GM12878 (cell line): ENCODE data around the gene USP28. TPM values are rescaled to one million over a fixed set of nuclear protein-coding genes. Genes with fewer than 3 reads are reported as not detected.

Experiments
- ATAC-seq: fragments of 200-7000 bp; cut with Tn5 transposase; 3 replicates; pipeline ENCODE4 v1.9.1; 2020; ENCODE audit warnings: mild to moderate bottlenecking, moderate library complexity
- BruUV-seq: library from RNA; stranded (reverse); fragments of 400-500 nt; replicated peaks from 2 replicates; lab custom pipeline; 2021; lab: Mats Ljungman, UMichigan
- CTCF ChIA-PET: fragments of 300-600 bp; sonication (Branson Sonifier 250); formaldehyde crosslinking; extraction: SDS; loops from one replicate; lab custom pipeline; 2021; ENCODE audit warnings: inconsistent platforms; lab: Yijun Ruan, JAX
- POLR2A ChIA-PET: fragments of 350-600 bp; formaldehyde crosslinking; extraction: SDS; loops from one replicate; lab custom pipeline; 2021; ENCODE audit warnings: inconsistent platforms; lab: Charles Lee
- RAD21 ChIA-PET: fragments of 300-600 bp; sonication (Branson Sonifier 250); formaldehyde crosslinking; loops from one replicate; lab custom pipeline; 2023; ENCODE audit warnings: antibody characterized with exemption; ENCODE audit not compliant: unreplicated experiment; lab: Charles Lee
- SMC1A ChIA-PET: fragments of 300-600 bp; sonication (Branson Sonifier 250); formaldehyde crosslinking; loops from one replicate; lab custom pipeline; 2023; ENCODE audit not compliant: unreplicated experiment, uncharacterized antibody; lab: Charles Lee
- DNase-seq: peaks from one replicate; pipeline ENCODE4 v3.0.0-alpha.2; 2011; ENCODE audit warnings: low read depth, low spot score
- FAIRE-seq: peaks from 3 replicates; lab custom pipeline; 2011; peaks lifted over from hg19 to GRCh38; lab: Jason Lieb, UNC
- H2AFZ ChIP-seq: 2 replicates; pipeline ENCODE4 v1.6.0; 2011; ENCODE audit warnings: low read depth, low read length, control low read depth; ENCODE audit not compliant: control insufficient read depth
- H3K27ac ChIP-seq: 2 replicates; pipeline ENCODE4 v1.5.1; 2011; ENCODE audit warnings: control low read depth; ENCODE audit not compliant: control insufficient read depth, insufficient read depth
- H3K27me3 ChIP-seq, 2 experiments: replicated peaks in 1 of 2; 2 replicates each; pipeline versions ENCODE4 v1.6.0 to v1.6.1; 2011; ENCODE audit warnings: low read length in 1 of 2; ENCODE audit not compliant: control insufficient read depth in 2 of 2, insufficient read depth in 2 of 2
- H3K36me3 ChIP-seq, 2 experiments: 2 replicates each; pipeline ENCODE4 v1.5.1; 2011; ENCODE audit warnings: low read length in 1 of 2; ENCODE audit not compliant: control insufficient read depth in 2 of 2, insufficient read depth in 2 of 2
- H3K4me1 ChIP-seq: 2 replicates; pipeline ENCODE4 v1.6.1; 2011; ENCODE audit warnings: mild to moderate bottlenecking, low read length, moderate library complexity, mixed read lengths; ENCODE audit not compliant: control insufficient read depth, insufficient read depth
- H3K4me2 ChIP-seq: 2 replicates; pipeline ENCODE4 v1.6.0; 2011; ENCODE audit warnings: control low read depth; ENCODE audit not compliant: control insufficient read depth, insufficient read depth
- H3K4me3 ChIP-seq: fragments of 200-600 bp; sonication (generic); 2 replicates; pipeline ENCODE4 v1.5.1; 2016
- H3K79me2 ChIP-seq: 2 replicates; pipeline ENCODE4 v1.6.0; 2011; ENCODE audit warnings: low read length; ENCODE audit not compliant: control insufficient read depth, insufficient read depth
- H3K9ac ChIP-seq: 2 replicates; pipeline ENCODE4 v1.8.0; 2011; ENCODE audit warnings: low read length, control low read depth, mixed read lengths; ENCODE audit not compliant: control insufficient read depth, insufficient read depth
- H3K9me3 ChIP-seq: replicated peaks from 3 replicates; pipeline ENCODE4 v1.5.1; 2011; ENCODE audit warnings: mild to moderate bottlenecking, low read length; ENCODE audit not compliant: control insufficient read depth, insufficient read depth
- H4K20me1 ChIP-seq: 2 replicates; pipeline ENCODE4 v1.6.0; 2011; ENCODE audit not compliant: control insufficient read depth, insufficient read depth
- BCLAF1 ChIP-seq: fragments of 450-650 bp; IDR thresholded peaks from 2 replicates; pipeline ENCODE4 v1.6.1; 2017; ENCODE audit warnings: antibody characterized with exemption, mild to moderate bottlenecking, moderate library complexity
- BMI1 ChIP-seq: fragments of 450-650 bp; IDR thresholded peaks from 2 replicates; pipeline ENCODE4 v1.6.1; 2016; ENCODE audit warnings: mild to moderate bottlenecking, moderate library complexity, borderline replicate concordance
- IRF4 ChIP-seq: IDR thresholded peaks from 2 replicates; pipeline ENCODE4 v1.6.1; 2011; ENCODE audit warnings: low read depth, low read length
- JUND ChIP-seq: IDR thresholded peaks from 2 replicates; pipeline ENCODE4 v1.6.1; 2012; ENCODE audit warnings: low read depth, mild to moderate bottlenecking, low read length, improper control_type of control experiment, moderate library complexity
- KDM1A ChIP-seq: fragments of 200-600 bp; sonication (generic); IDR thresholded peaks from 2 replicates; pipeline ENCODE4 v1.6.1; 2016; ENCODE audit warnings: borderline replicate concordance
- ZNF24 ChIP-seq: fragments of 450-650 bp; IDR thresholded peaks from 2 replicates; pipeline ENCODE4 v1.6.1; 2017; ENCODE audit warnings: antibody characterized with exemption, mild to moderate bottlenecking
- ZNF274 ChIP-seq: IDR thresholded peaks from one replicate; pipeline ENCODE4 v1.8.0; 2011; ENCODE audit not compliant: insufficient read length, insufficient read depth
- WGBS: methylation state at CpG from one replicate; pipeline ENCODE4 v1.1.6; 2016; ENCODE audit warnings: low lambda C conversion rate; ENCODE audit not compliant: insufficient replicate concordance, insufficient coverage; ENCODE audit errors: missing lambda C conversion rate; 5-methylcytosine and 5-hydroxymethylcytosine counted together
- in situ Hi-C: fragments of 300-500 bp; cut with MboI; formaldehyde crosslinking; loops from 9 replicates; pipeline ENCODE4 v1.14.3; 2018; ENCODE audit warnings: mixed read lengths
- intact Hi-C: fragments of 100-400 bp; cut with micrococcal nuclease; formaldehyde crosslinking; loops from one replicate; pipeline ENCODE4 v1.14.2; 2022; ENCODE audit not compliant: unreplicated experiment
- polyA plus RNA-seq, 11 experiments: library from polyadenylated mRNA; depleted of rRNA in 4 of 11; unstranded in 6 of 11; stranded (reverse) in 5 of 11; fragments of >200 nt; fragmentation: Nextera tagmentation in 4 of 11; fragmentation: Illumina TruSeq in 1 of 11; extraction: Ambion mirVana in 4 of 11; extraction: Trizol in 1 of 11; gene quantifications; 1 replicate in 1 of 11; 2 replicates in 10 of 11; pipeline versions ENCODE4 v1.2.1 to v1.2.3, GENCODE V29; 2011 to 2016; ENCODE audit warnings: inconsistent platforms in 2 of 11, missing spikeins in 2 of 11, low read depth in 1 of 11
- total RNA-seq, 4 experiments: library from RNA; depleted of rRNA in 3 of 4; stranded (reverse); fragments of >200 nt in 3 of 4; fragmentation: Illumina TruSeq in 1 of 4; extraction: Trizol in 1 of 4; gene quantifications; 2 replicates each; pipeline versions ENCODE4 v1.2.1 to v1.2.3, GENCODE V29; 2013 to 2021
- TF ChIP-seq, protein P1 (sequence below): fragments of 450-650 bp; formaldehyde crosslinking; IDR thresholded peaks from 2 replicates; pipeline ENCODE4 v1.4.0; 2022; ENCODE audit warnings: mild to moderate bottlenecking, moderate library complexity
- TF ChIP-seq, protein P2 (sequence below): fragments of 450-650 bp; IDR thresholded peaks from 2 replicates; pipeline ENCODE4 v1.6.1; 2016; ENCODE audit warnings: mild to moderate bottlenecking, moderate library complexity, borderline replicate concordance
- TF ChIP-seq, protein P3 (sequence below): fragments of 450-650 bp; formaldehyde crosslinking; IDR thresholded peaks from 2 replicates; pipeline ENCODE4 v1.5.0; 2022; ENCODE audit warnings: mild to moderate bottlenecking, missing genetic modification characterization

The USP28 gene
- total and polyA plus RNA-seq, 10 of the 15 experiments (the other 5 are each of a cell fraction or from before 2014, with no cell fraction given): 2.8 to 60.4 (median 24.1) TPM

DNA sequence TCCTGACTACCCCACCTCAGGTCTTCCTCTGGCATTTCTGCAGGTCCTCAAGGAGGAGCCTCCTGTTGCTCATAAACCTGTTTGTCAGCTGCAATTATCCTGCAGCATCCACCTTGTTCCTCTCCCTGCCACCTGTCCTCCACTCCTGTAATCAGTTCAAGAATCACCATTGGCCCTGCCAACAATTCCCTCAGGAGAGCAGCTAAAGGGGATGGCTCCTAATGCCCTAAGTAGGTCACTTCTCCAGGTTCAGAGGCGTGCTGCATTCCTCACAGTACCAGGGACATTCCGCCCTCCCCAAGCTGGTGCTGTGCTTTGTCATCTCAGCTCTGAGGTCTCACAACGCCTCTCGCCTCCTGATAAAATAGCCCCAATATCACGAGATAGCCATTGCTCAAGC is 93.7 kb downstream of the USP28 start:
- no TSS peak for BruUV-seq
- 36% methylated on average over 5 of the region's 5 CpGs for WGBS
- H3K27me3 ChIP-seq: peaks cover 2 to 3% of the 10 kb centered on the region in 2 experiments; a peak in 2 of 4 replicates
- no peaks in the 10 kb centered on the region for H3K36me3 ChIP-seq
- in situ Hi-C loops (no loop called here), intact Hi-C loops (no loop called here)
- ATAC-seq (no peak), DNase-seq (no peak), FAIRE-seq (no peak)
- POLR2A ChIA-PET: no interaction called here
- no peak overlapping the region for H2AFZ ChIP-seq
- no peaks in the 10 kb centered on the region for H3K4me1 ChIP-seq
- CTCF ChIA-PET: interaction anchor here (1.9 kb wide), 1 partner anchor 8 kb away, joined by 11 read pairs; the partner anchor contains the start of gene ZW10
- RAD21 ChIA-PET: no interaction called here
- SMC1A ChIA-PET: interaction anchor here (1.8 kb wide), 1 partner anchor 25 kb away, joined by 3 read pairs; no protein-coding TSS in a partner anchor
- H3K4me3 ChIP-seq: no peak overlapping the region
- no peaks in the 10 kb centered on the region for H3K9me3 ChIP-seq
- no peak overlapping the region for H3K27ac ChIP-seq
- no peak overlapping the region for H3K4me2 ChIP-seq
- no peaks in the 10 kb centered on the region for H3K79me2 ChIP-seq
- no peak overlapping the region for H3K9ac ChIP-seq
- no peaks in the 10 kb centered on the region for H4K20me1 ChIP-seq
- TF ChIP-seq, protein P1, sequence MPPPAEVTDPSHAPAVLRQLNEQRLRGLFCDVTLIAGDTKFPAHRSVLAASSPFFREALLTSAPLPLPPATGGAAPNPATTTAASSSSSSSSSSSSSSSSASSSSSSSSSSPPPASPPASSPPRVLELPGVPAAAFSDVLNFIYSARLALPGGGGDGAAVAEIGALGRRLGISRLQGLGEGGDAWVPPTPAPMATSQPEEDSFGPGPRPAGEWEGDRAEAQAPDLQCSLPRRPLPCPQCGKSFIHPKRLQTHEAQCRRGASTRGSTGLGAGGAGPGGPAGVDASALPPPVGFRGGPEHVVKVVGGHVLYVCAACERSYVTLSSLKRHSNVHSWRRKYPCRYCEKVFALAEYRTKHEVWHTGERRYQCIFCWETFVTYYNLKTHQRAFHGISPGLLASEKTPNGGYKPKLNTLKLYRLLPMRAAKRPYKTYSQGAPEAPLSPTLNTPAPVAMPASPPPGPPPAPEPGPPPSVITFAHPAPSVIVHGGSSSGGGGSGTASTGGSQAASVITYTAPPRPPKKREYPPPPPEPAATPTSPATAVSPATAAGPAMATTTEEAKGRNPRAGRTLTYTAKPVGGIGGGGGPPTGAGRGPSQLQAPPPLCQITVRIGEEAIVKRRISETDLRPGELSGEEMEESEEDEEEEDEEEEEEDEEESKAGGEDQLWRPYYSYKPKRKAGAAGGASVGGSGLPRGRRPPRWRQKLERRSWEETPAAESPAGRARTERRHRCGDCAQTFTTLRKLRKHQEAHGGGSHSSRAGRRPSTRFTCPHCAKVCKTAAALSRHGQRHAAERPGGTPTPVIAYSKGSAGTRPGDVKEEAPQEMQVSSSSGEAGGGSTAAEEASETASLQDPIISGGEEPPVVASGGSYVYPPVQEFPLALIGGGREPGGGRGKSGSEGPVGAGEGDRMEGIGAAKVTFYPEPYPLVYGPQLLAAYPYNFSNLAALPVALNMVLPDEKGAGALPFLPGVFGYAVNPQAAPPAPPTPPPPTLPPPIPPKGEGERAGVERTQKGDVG (CRISPR knock-in tag): no peak
- TF ChIP-seq BMI1 (no peak), KDM1A (no peak), JUND (no peak), IRF4 (no peak), ZNF274 (no peak), BCLAF1 (no peak), ZNF24 (no peak)
- TF ChIP-seq, protein P2, sequence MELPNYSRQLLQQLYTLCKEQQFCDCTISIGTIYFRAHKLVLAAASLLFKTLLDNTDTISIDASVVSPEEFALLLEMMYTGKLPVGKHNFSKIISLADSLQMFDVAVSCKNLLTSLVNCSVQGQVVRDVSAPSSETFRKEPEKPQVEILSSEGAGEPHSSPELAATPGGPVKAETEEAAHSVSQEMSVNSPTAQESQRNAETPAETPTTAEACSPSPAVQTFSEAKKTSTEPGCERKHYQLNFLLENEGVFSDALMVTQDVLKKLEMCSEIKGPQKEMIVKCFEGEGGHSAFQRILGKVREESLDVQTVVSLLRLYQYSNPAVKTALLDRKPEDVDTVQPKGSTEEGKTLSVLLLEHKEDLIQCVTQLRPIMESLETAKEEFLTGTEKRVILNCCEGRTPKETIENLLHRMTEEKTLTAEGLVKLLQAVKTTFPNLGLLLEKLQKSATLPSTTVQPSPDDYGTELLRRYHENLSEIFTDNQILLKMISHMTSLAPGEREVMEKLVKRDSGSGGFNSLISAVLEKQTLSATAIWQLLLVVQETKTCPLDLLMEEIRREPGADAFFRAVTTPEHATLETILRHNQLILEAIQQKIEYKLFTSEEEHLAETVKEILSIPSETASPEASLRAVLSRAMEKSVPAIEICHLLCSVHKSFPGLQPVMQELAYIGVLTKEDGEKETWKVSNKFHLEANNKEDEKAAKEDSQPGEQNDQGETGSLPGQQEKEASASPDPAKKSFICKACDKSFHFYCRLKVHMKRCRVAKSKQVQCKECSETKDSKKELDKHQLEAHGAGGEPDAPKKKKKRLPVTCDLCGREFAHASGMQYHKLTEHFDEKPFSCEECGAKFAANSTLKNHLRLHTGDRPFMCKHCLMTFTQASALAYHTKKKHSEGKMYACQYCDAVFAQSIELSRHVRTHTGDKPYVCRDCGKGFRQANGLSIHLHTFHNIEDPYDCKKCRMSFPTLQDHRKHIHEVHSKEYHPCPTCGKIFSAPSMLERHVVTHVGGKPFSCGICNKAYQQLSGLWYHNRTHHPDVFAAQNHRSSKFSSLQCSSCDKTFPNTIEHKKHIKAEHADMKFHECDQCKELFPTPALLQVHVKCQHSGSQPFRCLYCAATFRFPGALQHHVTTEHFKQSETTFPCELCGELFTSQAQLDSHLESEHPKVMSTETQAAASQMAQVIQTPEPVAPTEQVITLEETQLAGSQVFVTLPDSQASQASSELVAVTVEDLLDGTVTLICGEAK: no peak
- TF ChIP-seq, protein P3, sequence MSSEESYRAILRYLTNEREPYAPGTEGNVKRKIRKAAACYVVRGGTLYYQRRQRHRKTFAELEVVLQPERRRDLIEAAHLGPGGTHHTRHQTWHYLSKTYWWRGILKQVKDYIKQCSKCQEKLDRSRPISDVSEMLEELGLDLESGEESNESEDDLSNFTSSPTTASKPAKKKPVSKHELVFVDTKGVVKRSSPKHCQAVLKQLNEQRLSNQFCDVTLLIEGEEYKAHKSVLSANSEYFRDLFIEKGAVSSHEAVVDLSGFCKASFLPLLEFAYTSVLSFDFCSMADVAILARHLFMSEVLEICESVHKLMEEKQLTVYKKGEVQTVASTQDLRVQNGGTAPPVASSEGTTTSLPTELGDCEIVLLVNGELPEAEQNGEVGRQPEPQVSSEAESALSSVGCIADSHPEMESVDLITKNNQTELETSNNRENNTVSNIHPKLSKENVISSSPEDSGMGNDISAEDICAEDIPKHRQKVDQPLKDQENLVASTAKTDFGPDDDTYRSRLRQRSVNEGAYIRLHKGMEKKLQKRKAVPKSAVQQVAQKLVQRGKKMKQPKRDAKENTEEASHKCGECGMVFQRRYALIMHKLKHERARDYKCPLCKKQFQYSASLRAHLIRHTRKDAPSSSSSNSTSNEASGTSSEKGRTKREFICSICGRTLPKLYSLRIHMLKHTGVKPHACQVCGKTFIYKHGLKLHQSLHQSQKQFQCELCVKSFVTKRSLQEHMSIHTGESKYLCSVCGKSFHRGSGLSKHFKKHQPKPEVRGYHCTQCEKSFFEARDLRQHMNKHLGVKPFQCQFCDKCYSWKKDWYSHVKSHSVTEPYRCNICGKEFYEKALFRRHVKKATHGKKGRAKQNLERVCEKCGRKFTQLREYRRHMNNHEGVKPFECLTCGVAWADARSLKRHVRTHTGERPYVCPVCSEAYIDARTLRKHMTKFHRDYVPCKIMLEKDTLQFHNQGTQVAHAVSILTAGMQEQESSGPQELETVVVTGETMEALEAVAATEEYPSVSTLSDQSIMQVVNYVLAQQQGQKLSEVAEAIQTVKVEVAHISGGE (CRISPR knock-in tag): no peak
